ENCODE measurements around the gene STK31. TPM values are rescaled to one million over a fixed set of nuclear protein-coding genes. Genes with fewer than 3 reads are reported as not detected.
A peak's percentile ranks its signal among the peaks of the same experiment; 100 is the strongest.

Gene STK31
- total and polyA plus RNA-seq, 2 donors (not counting 3 experiments of a cell fraction or from before 2014, with no cell fraction given): 0.44 TPM; not detected in 1

DNA sequence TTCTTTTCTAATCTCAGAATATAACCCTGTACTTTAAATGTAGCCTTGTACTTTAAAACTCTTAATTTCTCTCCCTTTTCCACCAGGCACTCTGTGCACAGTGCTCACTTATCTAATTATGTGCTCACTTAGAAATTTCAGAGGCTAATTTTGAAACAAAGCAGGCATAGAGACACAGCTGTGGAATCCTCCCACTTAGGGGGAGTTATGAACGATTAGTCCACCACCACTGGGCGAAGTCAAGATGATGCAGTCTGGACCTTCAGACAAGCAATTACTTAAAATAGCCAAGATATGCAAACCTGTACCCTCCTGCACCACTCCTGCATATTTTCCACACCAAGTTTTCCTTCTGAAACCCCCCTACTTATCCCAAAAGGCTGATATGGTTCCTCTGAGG lies 143.0 kb downstream of the STK31 start:
- no peak for DNase-seq (ENCODE audit: low read depth, low spot score)
- FAIRE-seq: no peak
- POLR2A ChIA-PET: no interaction called here
- Histone ChIP-seq H4K20me1 (replicated peaks; ENCODE audit: control insufficient read depth, extremely low read depth, insufficient read depth, low read length) (no peaks in the 10 kb centered on the region), H3K4me2 (ENCODE audit: insufficient read depth, low read length) (no peak overlapping the region), H3K4me1 (ENCODE audit: control insufficient read depth, extremely low read depth, insufficient read depth, low read length) (no peaks in the 10 kb centered on the region), H3K9me1 (replicated peaks; ENCODE audit: control insufficient read depth, extremely low read depth, insufficient read depth, low read length) (no peaks in the 10 kb centered on the region), H3K9ac (replicated peaks; ENCODE audit: extremely low read depth, insufficient read depth, low read length) (no peak overlapping the region), H3K4me3 (replicated peaks in 1 of 3; ENCODE audit: insufficient read depth in 1 of 3, low read depth in 1 of 3, low read length in 3 of 3) (no peak overlapping the region), H3K36me3 (ENCODE audit: control insufficient read depth in 2 of 2, extremely low read depth in 1 of 2, insufficient read depth in 2 of 2, low read length in 2 of 2) (no peaks in the 10 kb centered on the region), H3K27me3 (ENCODE audit: control insufficient read depth in 2 of 2, insufficient read depth in 2 of 2, low read length in 2 of 2) (no peaks in the 10 kb centered on the region), H3K79me2 (ENCODE audit: control insufficient read depth, insufficient read depth, low read length) (no peaks in the 10 kb centered on the region), H3K9me3 (replicated peaks; ENCODE audit: control insufficient read depth, insufficient read depth, low read length) (no peaks in the 10 kb centered on the region), H2AFZ (ENCODE audit: low read depth, low read length) (no peak overlapping the region), H3K27ac (ENCODE audit: insufficient read depth, low read depth, low read length) (no peak overlapping the region)
- no TSS peak for BruUV-seq (replicated peaks)
- dilution Hi-C loops (cut with MboI; ENCODE audit: extremely low pct_ligation_motif_present, low sequenced_read_pairs) (no loop called here), intact Hi-C loops (cut with micrococcal nuclease) (no loop called here)
- TF ChIP-seq FOS (IDR thresholded peaks at IDR 0.05; ENCODE audit: borderline replicate concordance, insufficient read depth, low read length): no peak
- CTCF ChIA-PET: interaction anchor here (2.9 kb wide), 1 partner anchor 11 kb away, joined by 9 read pairs; no protein-coding TSS in a partner anchor

DNA sequence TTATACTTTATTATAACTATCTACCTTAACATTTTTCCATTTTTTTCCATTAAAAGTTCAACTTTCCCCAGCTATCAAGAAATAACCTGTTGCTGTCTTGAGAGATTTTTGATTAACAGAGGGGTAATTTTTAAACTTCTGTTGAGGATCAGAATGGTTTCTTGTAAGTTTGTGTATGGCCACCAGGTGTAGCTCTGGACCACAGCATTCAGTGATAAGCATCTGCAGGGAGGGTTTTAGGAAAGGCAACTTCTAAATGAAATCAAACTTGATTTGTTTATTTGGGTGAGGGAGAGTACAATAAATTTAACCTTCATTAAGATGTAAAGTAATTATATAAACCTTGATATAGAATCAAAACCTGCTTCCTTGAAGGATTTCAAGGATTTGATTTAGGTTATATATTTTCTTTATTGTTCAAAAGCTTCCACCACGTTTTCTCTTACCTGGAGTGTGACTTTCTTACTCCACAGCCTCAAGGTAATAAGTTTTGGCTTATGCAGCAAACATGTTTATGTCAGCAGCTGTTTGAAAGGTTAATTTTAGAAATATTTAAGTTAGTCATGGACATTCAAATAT lies 153.3 kb downstream of the STK31 start:
- dilution Hi-C loops (cut with MboI; ENCODE audit: extremely low pct_ligation_motif_present, low sequenced_read_pairs): no loop called here
- ChIA-PET CTCF (interaction anchor here (0.8 to 2.1 kb wide), 9 partner anchors 9 to 1236 kb away, joined by 3 to 11 read pairs (median 6); no protein-coding TSS in a partner anchor), POLR2A (no interaction called here)
- Histone ChIP-seq H4K20me1 (replicated peaks; ENCODE audit: control insufficient read depth, extremely low read depth, insufficient read depth, low read length) (no peaks in the 10 kb centered on the region), H3K9me1 (replicated peaks; ENCODE audit: control insufficient read depth, extremely low read depth, insufficient read depth, low read length) (no peaks in the 10 kb centered on the region), H3K9me3 (replicated peaks; ENCODE audit: control insufficient read depth, insufficient read depth, low read length) (no peaks in the 10 kb centered on the region), H3K9ac (replicated peaks; ENCODE audit: extremely low read depth, insufficient read depth, low read length) (no peak overlapping the region), H3K4me3 (replicated peaks in 1 of 3; ENCODE audit: insufficient read depth in 1 of 3, low read depth in 1 of 3, low read length in 3 of 3) (no peak overlapping the region), H3K4me2 (ENCODE audit: insufficient read depth, low read length) (no peak overlapping the region), H3K27ac (ENCODE audit: insufficient read depth, low read depth, low read length) (no peak overlapping the region), H3K79me2 (ENCODE audit: control insufficient read depth, insufficient read depth, low read length) (no peaks in the 10 kb centered on the region), H2AFZ (ENCODE audit: low read depth, low read length) (no peak overlapping the region), H3K27me3 (ENCODE audit: control insufficient read depth in 2 of 2, insufficient read depth in 2 of 2, low read length in 2 of 2) (no peaks in the 10 kb centered on the region), H3K4me1 (ENCODE audit: control insufficient read depth, extremely low read depth, insufficient read depth, low read length) (no peaks in the 10 kb centered on the region), H3K36me3 (ENCODE audit: control insufficient read depth in 2 of 2, extremely low read depth in 1 of 2, insufficient read depth in 2 of 2, low read length in 2 of 2) (no peaks in the 10 kb centered on the region)
- FAIRE-seq (no peak), DNase-seq (ENCODE audit: low read depth, low spot score) (peak; percentile 15)
- BruUV-seq (replicated peaks): no TSS peak
- TF ChIP-seq POLR2AphosphoS5 (IDR thresholded peaks at IDR 0.05; ENCODE audit: insufficient read depth, low read depth, low read length) (no peak), GATA2 (IDR thresholded peaks at IDR 0.05; ENCODE audit: insufficient read depth, insufficient read length, low read depth, low read length) (peak; percentile 85), EZH2 (IDR thresholded peaks at IDR 0.05; ENCODE audit: borderline replicate concordance, low read depth, low read length, severe bottlenecking) (no peak), JUN (IDR thresholded peaks at IDR 0.05; ENCODE audit: borderline replicate concordance, insufficient read depth, insufficient read length, low read depth) (no peak), CTCF (IDR thresholded peaks at IDR 0.05; ENCODE audit: extremely low read depth in 1 of 2, insufficient read depth in 1 of 2, low read depth in 1 of 2, low read length in 2 of 2) (peak; percentile 11 to 29), MYC (IDR thresholded peaks at IDR 0.05; ENCODE audit: low read depth, low read length) (no peak)
- TF ChIP-seq, protein P1, sequence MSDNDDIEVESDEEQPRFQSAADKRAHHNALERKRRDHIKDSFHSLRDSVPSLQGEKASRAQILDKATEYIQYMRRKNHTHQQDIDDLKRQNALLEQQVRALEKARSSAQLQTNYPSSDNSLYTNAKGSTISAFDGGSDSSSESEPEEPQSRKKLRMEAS (IDR thresholded peaks at IDR 0.05; ENCODE audit: insufficient read depth, insufficient read length): no peak
- intact Hi-C loops (cut with micrococcal nuclease): loop anchor here (10.0 kb wide), 2 partner anchors 288 to 1232 kb away; no protein-coding TSS in a partner anchor
